B cell (primary cell): ENCODE results near the gene CRAT. TPM values are rescaled to one million over a fixed set of nuclear protein-coding genes. Genes with fewer than 3 reads are reported as not detected.

Experiments
- ATAC-seq: fragments of 200-7000 bp; cut with Tn5 transposase; one replicate; pipeline ENCODE4 v1.10.0; 2021; ENCODE audit warnings: low read depth, mild to moderate bottlenecking, moderate number of reproducible peaks, moderate library complexity
- CTCF ChIA-PET: fragments of 350-600 bp; sonication (Branson Sonifier 250); formaldehyde crosslinking; loops from one replicate; lab custom pipeline; 2021; ENCODE audit warnings: antibody characterized with exemption, inconsistent platforms; lab: Charles Lee
- POLR2A ChIA-PET: fragments of 350-600 bp; sonication (Branson Sonifier 250); formaldehyde crosslinking; loops from one replicate; lab custom pipeline; 2021; ENCODE audit warnings: antibody characterized with exemption; lab: Charles Lee
- DNase-seq: peaks from one replicate; pipeline ENCODE4 v3.0.0; 2013
- H2AFZ ChIP-seq: 2 replicates; pipeline ENCODE4 v1.6.1; 2012; ENCODE audit warnings: mild to moderate bottlenecking, low read depth, low read length; ENCODE audit not compliant: insufficient read depth, poor library complexity, severe bottlenecking
- H3K27ac ChIP-seq, 2 donors: 1 replicate in 1 of 2; 2 replicates in 1 of 2; pipeline ENCODE4 v1.5.1; 2012 to 2013; ENCODE audit warnings: low read length in 2 of 2, mild to moderate bottlenecking in 2 of 2, moderate library complexity in 1 of 2
- H3K27me3 ChIP-seq, 4 experiments: fragments of 200-600 bp in 1 of 4; sonication (generic) in 1 of 4; replicated peaks in 1 of 4; 1 replicate in 2 of 4; 2 replicates in 2 of 4; pipeline versions ENCODE4 v1.6.1 to v1.7.0; 2013 to 2016; ENCODE audit warnings: low read length in 3 of 4, mild to moderate bottlenecking in 2 of 4, mixed read lengths in 1 of 4, moderate library complexity in 1 of 4; ENCODE audit not compliant: insufficient read depth in 4 of 4, control insufficient read depth in 3 of 4; ENCODE audit errors: control extremely low read depth in 1 of 4
- H3K36me3 ChIP-seq, 2 experiments: replicated peaks in 1 of 2; 1 replicate in 1 of 2; 2 replicates in 1 of 2; pipeline versions ENCODE4 v1.6.1 to v1.7.1; 2013; ENCODE audit warnings: low read length in 1 of 2; ENCODE audit not compliant: insufficient read depth in 2 of 2, control insufficient read depth in 1 of 2; ENCODE audit errors: control extremely low read depth in 1 of 2, extremely low read depth in 1 of 2
- H3K4me1 ChIP-seq, 2 donors: fragments of 200-600 bp in 1 of 2; sonication (generic) in 1 of 2; 1 replicate in 1 of 2; 2 replicates in 1 of 2; pipeline versions ENCODE4 v1.5.1 to v1.6.1; 2013 to 2017; ENCODE audit warnings: low read length in 2 of 2; ENCODE audit not compliant: control insufficient read depth in 2 of 2, insufficient read depth in 2 of 2
- H3K4me2 ChIP-seq: replicated peaks from 2 replicates; pipeline ENCODE3; 2012; ENCODE audit warnings: mild to moderate bottlenecking, low read depth, low read length; ENCODE audit not compliant: poor library complexity, severe bottlenecking
- H3K4me3 ChIP-seq, 5 experiments: fragments of 200-600 bp in 1 of 5; sonication (generic) in 1 of 5; 1 replicate in 3 of 5; 2 replicates in 2 of 5; pipeline versions ENCODE4 v1.5.1 to v1.7.0; 2011 to 2016; ENCODE audit warnings: low read length in 4 of 5, mild to moderate bottlenecking in 4 of 5, low read depth in 2 of 5, control low read depth in 1 of 5, moderate library complexity in 1 of 5; ENCODE audit not compliant: insufficient read depth in 1 of 5; ENCODE audit errors: control extremely low read depth in 1 of 5, extremely low read depth in 1 of 5
- H3K79me2 ChIP-seq: fragments of 200-600 bp; sonication (generic); one replicate; pipeline ENCODE4 v1.6.0; 2016; ENCODE audit warnings: low read length; ENCODE audit not compliant: control insufficient read depth, insufficient read depth
- H3K9ac ChIP-seq: fragments of 200-600 bp; sonication (generic); 2 replicates; pipeline ENCODE4 v1.6.1; 2017; ENCODE audit warnings: mild to moderate bottlenecking, low read length, moderate library complexity
- H3K9me3 ChIP-seq, 3 donors: one replicate each; pipeline versions ENCODE4 v1.6.1 to v1.7.1; 2013; ENCODE audit warnings: low read length in 2 of 3; ENCODE audit not compliant: control insufficient read depth in 2 of 3, insufficient read depth in 1 of 3; ENCODE audit errors: control extremely low read depth in 1 of 3
- H4K20me1 ChIP-seq: 2 replicates; pipeline ENCODE4 v1.6.0; 2012; ENCODE audit warnings: mild to moderate bottlenecking, low read length; ENCODE audit not compliant: insufficient read depth, control insufficient read depth, poor library complexity, severe bottlenecking
- H3K27ac Mint-ChIP-seq: one replicate; pipeline ENCODE4 v1.8.0; 2021; ENCODE audit warnings: mixed read lengths
- H3K27me3 Mint-ChIP-seq: one replicate; pipeline ENCODE4 v1.8.0; 2021; ENCODE audit warnings: mixed read lengths
- H3K4me1 Mint-ChIP-seq: one replicate; pipeline ENCODE4 v1.8.0; 2021; ENCODE audit warnings: mixed read lengths
- H3K4me3 Mint-ChIP-seq: one replicate; pipeline ENCODE4 v1.8.0; 2021; ENCODE audit warnings: mixed read lengths
- H3K9me3 Mint-ChIP-seq: one replicate; pipeline ENCODE4 v1.8.0; 2022; ENCODE audit warnings: mixed read lengths; ENCODE audit not compliant: insufficient read depth
- EZH2 ChIP-seq: IDR thresholded peaks from 2 replicates; pipeline ENCODE4 v1.6.1; 2012; ENCODE audit warnings: borderline replicate concordance, low read depth, mild to moderate bottlenecking, moderate library complexity, low read length; ENCODE audit not compliant: insufficient read depth, poor library complexity, severe bottlenecking
- WGBS: methylation state at CpG from one replicate; pipeline ENCODE4 v1.1.5; 2013; ENCODE audit warnings: missing lambda C conversion rate; ENCODE audit not compliant: insufficient coverage; 5-methylcytosine and 5-hydroxymethylcytosine counted together
- intact Hi-C: fragments of 100-400 bp; cut with micrococcal nuclease; formaldehyde crosslinking; loops from one replicate; pipeline ENCODE4 v1.10.0; 2022
- polyA plus RNA-seq: library from polyadenylated mRNA; depleted of rRNA; stranded (reverse); fragments of >200 nt; gene quantifications from 2 replicates; pipeline ENCODE4 v1.2.3, GENCODE V29; 2012
- total RNA-seq, 2 donors: library from RNA; stranded (reverse); fragments of 120-200 nt in 1 of 2; gene quantifications; 1 replicate in 1 of 2; 2 replicates in 1 of 2; pipeline versions ENCODE4 v1.2.3 to v1.2.4, GENCODE V29; 2013 to 2022
- TF ChIP-seq, protein P1 (sequence below): fragments of 200-600 bp; IDR thresholded peaks from one replicate; pipeline ENCODE4 v1.8.0; 2022; ENCODE audit warnings: antibody characterized with exemption, mild to moderate bottlenecking

CRAT gene
- total and polyA plus RNA-seq, 2 donors (not counting 1 experiment from before 2014, with no cell fraction given) = 8.0 to 14.1 TPM

DNA sequence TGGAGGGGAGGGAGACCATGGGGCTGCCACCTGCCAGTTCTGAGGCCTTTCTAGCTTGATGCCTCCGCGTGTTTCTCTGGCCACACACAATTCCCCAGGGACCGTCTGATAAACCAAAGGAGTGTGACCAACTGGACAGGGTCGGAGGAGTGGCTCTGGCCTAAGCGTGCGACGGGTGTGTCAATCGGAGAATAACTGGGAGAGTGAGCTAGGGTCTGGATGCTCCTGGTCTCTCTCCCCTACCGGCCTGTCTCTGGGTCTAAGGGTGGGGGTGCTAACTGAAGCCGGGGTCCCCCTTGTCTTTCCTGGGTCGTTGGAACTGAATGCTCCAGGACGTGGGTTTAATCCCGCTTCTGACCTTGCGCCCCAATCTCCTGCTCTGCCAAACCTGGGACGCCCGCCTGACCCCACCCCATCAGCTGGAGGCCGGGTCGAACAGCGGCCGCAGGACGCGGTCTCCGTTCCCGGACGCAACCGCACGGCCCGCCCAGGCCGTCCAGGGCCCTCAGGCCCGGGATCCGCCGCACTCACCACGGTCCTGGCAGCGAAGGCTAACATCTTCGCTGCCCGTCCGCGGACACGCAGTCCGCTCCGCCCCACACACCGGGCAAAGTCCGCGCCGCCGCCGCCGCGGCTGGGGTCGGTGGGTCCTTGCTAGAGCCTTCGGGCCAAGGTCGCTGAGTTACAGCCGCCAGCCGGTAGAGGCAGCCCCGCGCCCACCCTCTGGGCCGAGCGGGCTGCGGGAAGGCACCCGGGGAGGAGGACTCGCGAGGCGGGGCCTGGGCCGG lies 447 bp downstream of the CRAT start:
- Mint-ChIP-seq H3K27ac (peak overlapping the region; percentile 46), H3K9me3 (no peaks in the 10 kb centered on the region), H3K4me1 (peaks cover 23% of the 10 kb centered on the region), H3K27me3 (no peaks in the 10 kb centered on the region), H3K4me3 (peak overlapping the region; percentile 96)
- H3K27me3 ChIP-seq = no peaks in the 10 kb centered on the region
- H3K4me2 ChIP-seq = peak overlapping the region; percentile 100
- H3K79me2 ChIP-seq = peaks cover 37% of the 10 kb centered on the region
- ChIA-PET CTCF (interaction anchor here (1.0 to 4.4 kb wide), 3 partner anchors 22 to 33 kb away, joined by 3 to 18 read pairs (median 11); no protein-coding TSS in a partner anchor), POLR2A (interaction anchor here (0.6 to 1.0 kb wide), 4 partner anchors 30 to 779 kb away, joined by 3 to 7 read pairs (median 4); no protein-coding TSS in a partner anchor)
- no peaks in the 10 kb centered on the region for H4K20me1 ChIP-seq
- peak overlapping the region in 1 of 2 donors; percentile 64 for H3K27ac ChIP-seq
- peak overlapping the region; percentile 86 for H3K9ac ChIP-seq
- H3K36me3 ChIP-seq = no peaks in the 10 kb centered on the region
- peak overlapping the region; percentile 100 for H2AFZ ChIP-seq
- H3K4me3 ChIP-seq = peak overlapping the region; percentile 26 to 97 (median 93)
- no peak for ATAC-seq
- WGBS = 8% methylated on average over 64 of the region's 64 CpGs
- intact Hi-C loops = loop anchor here (1.0 to 10.0 kb wide), 8 partner anchors 29 to 945 kb away; partner anchors contain the start of genes ASB6, DOLPP1, GPR107 and IER5L
- no peak for DNase-seq
- no peaks in the 10 kb centered on the region for H3K9me3 ChIP-seq
- no peak for TF ChIP-seq EZH2
- TF ChIP-seq, protein P1, sequence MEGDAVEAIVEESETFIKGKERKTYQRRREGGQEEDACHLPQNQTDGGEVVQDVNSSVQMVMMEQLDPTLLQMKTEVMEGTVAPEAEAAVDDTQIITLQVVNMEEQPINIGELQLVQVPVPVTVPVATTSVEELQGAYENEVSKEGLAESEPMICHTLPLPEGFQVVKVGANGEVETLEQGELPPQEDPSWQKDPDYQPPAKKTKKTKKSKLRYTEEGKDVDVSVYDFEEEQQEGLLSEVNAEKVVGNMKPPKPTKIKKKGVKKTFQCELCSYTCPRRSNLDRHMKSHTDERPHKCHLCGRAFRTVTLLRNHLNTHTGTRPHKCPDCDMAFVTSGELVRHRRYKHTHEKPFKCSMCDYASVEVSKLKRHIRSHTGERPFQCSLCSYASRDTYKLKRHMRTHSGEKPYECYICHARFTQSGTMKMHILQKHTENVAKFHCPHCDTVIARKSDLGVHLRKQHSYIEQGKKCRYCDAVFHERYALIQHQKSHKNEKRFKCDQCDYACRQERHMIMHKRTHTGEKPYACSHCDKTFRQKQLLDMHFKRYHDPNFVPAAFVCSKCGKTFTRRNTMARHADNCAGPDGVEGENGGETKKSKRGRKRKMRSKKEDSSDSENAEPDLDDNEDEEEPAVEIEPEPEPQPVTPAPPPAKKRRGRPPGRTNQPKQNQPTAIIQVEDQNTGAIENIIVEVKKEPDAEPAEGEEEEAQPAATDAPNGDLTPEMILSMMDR = no peak
- peaks cover 12 to 19% of the 10 kb centered on the region in 2 donors for H3K4me1 ChIP-seq

DNA sequence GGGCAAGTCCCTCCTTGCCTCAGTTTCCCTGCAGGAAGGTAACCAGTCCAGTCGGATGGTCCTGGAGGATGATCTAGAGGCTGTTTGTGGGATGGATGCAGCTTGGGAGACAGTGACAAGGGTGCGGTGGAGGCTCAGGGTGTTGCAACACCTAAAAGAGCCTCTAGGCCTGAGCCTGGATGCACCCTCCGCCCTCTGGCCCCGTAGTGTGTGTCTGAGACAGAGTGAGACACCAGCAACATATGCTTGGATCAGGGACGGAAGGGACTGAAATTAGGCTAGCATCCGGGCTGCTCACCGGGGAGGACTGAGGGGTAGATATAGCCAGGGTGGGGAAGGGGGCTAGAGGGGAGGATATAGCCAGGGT lies 1.1 kb downstream of the CRAT start:
- Histone ChIP-seq H3K9ac (no peak overlapping the region), H3K27ac (no peak overlapping the region), H3K4me2 (peak overlapping the region; percentile 100), H3K27me3 (no peaks in the 10 kb centered on the region), H3K36me3 (no peaks in the 10 kb centered on the region), H3K79me2 (peaks cover 30% of the 10 kb centered on the region), H3K4me3 (no peak overlapping the region), H2AFZ (no peak overlapping the region), H4K20me1 (no peaks in the 10 kb centered on the region), H3K9me3 (no peaks in the 10 kb centered on the region), H3K4me1 (peaks cover 12 to 19% of the 10 kb centered on the region in 2 donors)
- CTCF ChIA-PET = interaction anchor here (1.0 to 3.7 kb wide), 2 partner anchors 22 to 33 kb away, joined by 3 to 11 read pairs; no protein-coding TSS in a partner anchor
- Mint-ChIP-seq H3K4me1 (peaks cover 23% of the 10 kb centered on the region), H3K27ac (peak overlapping the region; percentile 50), H3K27me3 (no peaks in the 10 kb centered on the region), H3K4me3 (peak overlapping the region; percentile 80), H3K9me3 (no peaks in the 10 kb centered on the region)
- DNase-seq = peak; percentile 39
- POLR2A ChIA-PET = interaction anchor here (0.6 kb wide), 1 partner anchor 40 kb away, joined by 3 read pairs; no protein-coding TSS in a partner anchor
- WGBS = 91% methylated on average over 7 of the region's 7 CpGs
- no peak for ATAC-seq
- intact Hi-C loops = no loop called here
- TF ChIP-seq EZH2 = no peak
- TF ChIP-seq, protein P1 = no peak
